Spleen (tissue), 7 donors: ENCODE measurements around the gene CLEC11A.

Experiments used
- POLR2A ChIP-seq, 3 donors: fragments of 450-650 bp; IDR thresholded peaks; one replicate each; pipeline ENCODE4 v1.5.1; 2017; ENCODE audit warnings: antibody characterized with exemption in 3 of 3, mild to moderate bottlenecking in 1 of 3
- POLR2AphosphoS5 ChIP-seq, 3 donors: sonication (generic); formaldehyde crosslinking; IDR thresholded peaks; one replicate each; pipeline ENCODE4 v1.5.1; 2017; ENCODE audit warnings: antibody characterized with exemption in 3 of 3
- TF ChIP-seq, protein P1 (sequence below), 11 experiments: fragments of 200-600 bp in 7 of 11; fragments of 450-650 bp in 4 of 11; sonication (generic) in 4 of 11; IDR thresholded peaks in 8 of 11; conservative IDR thresholded peaks in 3 of 11; 1 replicate in 7 of 11; 2 replicates in 4 of 11; pipeline versions ENCODE4 v1.4.0 to v1.8.0; 2016 to 2021; ENCODE audit warnings: antibody characterized with exemption in 11 of 11, inconsistent platforms in 4 of 11, mild to moderate bottlenecking in 1 of 11
- donor health status: DM: no; HTN: no; CAD: no; lungs with moderate emphysema.
- donor health status: DM: no; HTN: no; CAD: no.
- donor health status: DM: no; HTN: no; CAD: no.

DNA sequence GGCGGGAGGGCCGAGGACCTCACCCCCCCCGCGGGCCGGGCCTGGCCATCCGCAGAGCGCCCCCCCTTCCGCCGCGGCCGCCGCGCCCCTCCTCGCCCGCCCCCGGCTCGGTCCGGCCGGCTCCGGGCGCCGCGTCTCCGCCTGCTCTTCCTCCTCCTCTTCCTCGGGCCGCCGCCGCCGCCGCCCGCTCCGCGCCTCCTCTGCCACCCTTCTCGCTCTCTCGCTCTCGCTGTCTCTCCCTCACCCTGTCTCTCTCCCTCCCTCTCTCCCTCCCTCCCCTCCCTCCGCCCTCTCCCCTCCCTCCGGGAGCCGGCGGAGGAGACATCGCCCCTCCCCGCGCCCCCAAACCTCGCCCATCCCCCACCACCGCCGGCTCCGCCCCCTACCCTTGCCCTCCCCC lies 3.6 kb upstream of the CLEC11A start, which contains the start of gene SHANK1:
- TF ChIP-seq, protein P1, sequence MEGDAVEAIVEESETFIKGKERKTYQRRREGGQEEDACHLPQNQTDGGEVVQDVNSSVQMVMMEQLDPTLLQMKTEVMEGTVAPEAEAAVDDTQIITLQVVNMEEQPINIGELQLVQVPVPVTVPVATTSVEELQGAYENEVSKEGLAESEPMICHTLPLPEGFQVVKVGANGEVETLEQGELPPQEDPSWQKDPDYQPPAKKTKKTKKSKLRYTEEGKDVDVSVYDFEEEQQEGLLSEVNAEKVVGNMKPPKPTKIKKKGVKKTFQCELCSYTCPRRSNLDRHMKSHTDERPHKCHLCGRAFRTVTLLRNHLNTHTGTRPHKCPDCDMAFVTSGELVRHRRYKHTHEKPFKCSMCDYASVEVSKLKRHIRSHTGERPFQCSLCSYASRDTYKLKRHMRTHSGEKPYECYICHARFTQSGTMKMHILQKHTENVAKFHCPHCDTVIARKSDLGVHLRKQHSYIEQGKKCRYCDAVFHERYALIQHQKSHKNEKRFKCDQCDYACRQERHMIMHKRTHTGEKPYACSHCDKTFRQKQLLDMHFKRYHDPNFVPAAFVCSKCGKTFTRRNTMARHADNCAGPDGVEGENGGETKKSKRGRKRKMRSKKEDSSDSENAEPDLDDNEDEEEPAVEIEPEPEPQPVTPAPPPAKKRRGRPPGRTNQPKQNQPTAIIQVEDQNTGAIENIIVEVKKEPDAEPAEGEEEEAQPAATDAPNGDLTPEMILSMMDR (IDR thresholded peaks at IDR 0.05 in 8 of 11, conservative IDR thresholded peaks at IDR 0.05 in 3 of 11), result no peak
- TF ChIP-seq POLR2A (IDR thresholded peaks at IDR 0.05) (no peak), POLR2AphosphoS5 (IDR thresholded peaks at IDR 0.05) (no peak)
